ENCODE measurements around the gene C1orf226.

C1orf226 gene

GRCh38 chr1:162384601-162385279, 3.2 kb downstream of the C1orf226 start:
- no peak for DNase-seq (ENCODE audit: low spot score)

- no peak for DNase-seq (ENCODE audit: low spot score)
Measured at GRCh38 chr1:162385280-162385623, 3.7 kb downstream of the C1orf226 start.

- DNase-seq (ENCODE audit: low spot score) = no peak
Measured at GRCh38 chr1:162385702-162386101, 4.2 kb downstream of the C1orf226 start.

- DNase-seq (ENCODE audit: low spot score) = no peak
Measured at GRCh38 chr1:162386292-162387225, 5.0 kb downstream of the C1orf226 start.

- DNase-seq (ENCODE audit: low spot score) = no peak
Measured at GRCh38 chr1:162387226-162388082, 5.9 kb downstream of the C1orf226 start.

- DNase-seq (ENCODE audit: low spot score) = no peak
Measured at GRCh38 chr1:162388083-162388594, 6.6 kb downstream of the C1orf226 start.

GRCh38 chr1:162388615-162389014, 7.1 kb downstream of the C1orf226 start:
- no peak for DNase-seq (ENCODE audit: low spot score)

- no peak for DNase-seq (ENCODE audit: low spot score)
Measured at GRCh38 chr1:162389021-162389818, 7.7 kb downstream of the C1orf226 start.

GRCh38 chr1:162389971-162390370, 8.4 kb downstream of the C1orf226 start:
- no peak for DNase-seq (ENCODE audit: low spot score)

GRCh38 chr1:162390396-162391185, 9.1 kb downstream of the C1orf226 start:
- no peak for DNase-seq (ENCODE audit: low spot score)

- DNase-seq (ENCODE audit: low spot score) = peak; percentile 41
Measured at GRCh38 chr1:162391790-162392563, 10.4 kb downstream of the C1orf226 start.

- DNase-seq (ENCODE audit: low spot score) = no peak
Measured at GRCh38 chr1:162396201-162396906, 14.8 kb downstream of the C1orf226 start.

- no peak for DNase-seq (ENCODE audit: low spot score)
Measured at GRCh38 chr1:162397039-162397448, 15.5 kb downstream of the C1orf226 start.

- DNase-seq (ENCODE audit: low spot score) = no peak
Measured at GRCh38 chr1:162397943-162398560, 16.5 kb downstream of the C1orf226 start.

GRCh38 chr1:162398999-162399580, 17.6 kb downstream of the C1orf226 start:
- no peak for DNase-seq (ENCODE audit: low spot score)

- DNase-seq (ENCODE audit: low spot score) = no peak
Measured at GRCh38 chr1:162400790-162401355, 19.3 kb downstream of the C1orf226 start.

- no peak for DNase-seq (ENCODE audit: low spot score)
Measured at GRCh38 chr1:162404550-162405160, 23.1 kb downstream of the C1orf226 start.
